Left lung (tissue), 10 donors: ENCODE data around the gene ATP6V0E1. TPM values are rescaled to one million over a fixed set of nuclear protein-coding genes. Genes with fewer than 3 reads are reported as not detected.
A peak's percentile ranks its signal among the peaks of the same experiment; 100 is the strongest.

Source experiments
- ATAC-seq: fragments of 200-7000 bp; cut with Tn5 transposase; one replicate; pipeline ENCODE4 v1.9.1; 2020; ENCODE audit warnings: moderate library complexity
- DNase-seq, 4 donors: peaks; one replicate each; pipeline ENCODE4 v3.0.0-alpha.2; 2013 to 2020
- H3K27ac ChIP-seq, 2 donors: fragments of 200-600 bp; sonication (generic) in 1 of 2; one replicate each; pipeline versions ENCODE4 v1.5.0 to v1.8.0; 2020 to 2021
- H3K27me3 ChIP-seq, 2 donors: fragments of 200-600 bp; sonication (generic) in 1 of 2; one replicate each; pipeline versions ENCODE4 v1.5.0 to v1.8.0; 2020 to 2021
- H3K36me3 ChIP-seq, 2 donors: fragments of 200-600 bp; sonication (generic) in 1 of 2; one replicate each; pipeline versions ENCODE4 v1.5.0 to v1.8.0; 2020 to 2021
- H3K4me1 ChIP-seq, 2 donors: fragments of 200-600 bp; one replicate each; pipeline ENCODE4 v1.8.0; 2021
- H3K4me3 ChIP-seq, 2 donors: fragments of 200-600 bp; sonication (generic) in 1 of 2; one replicate each; pipeline versions ENCODE4 v1.5.0 to v1.8.0; 2020 to 2021; ENCODE audit warnings: mild to moderate bottlenecking in 1 of 2
- H3K9me3 ChIP-seq, 2 donors: fragments of 200-600 bp; sonication (generic) in 1 of 2; one replicate each; pipeline versions ENCODE4 v1.5.0 to v1.8.0; 2020 to 2021
- intact Hi-C, 2 donors: fragments of 100-400 bp; cut with DNase I; formaldehyde crosslinking; loops; one replicate each; pipeline versions ENCODE4 v1.11.2 to v1.14.2; 2022
- polyA plus RNA-seq, 6 donors: library from polyadenylated mRNA; unstranded; fragments of 120-200 nt; gene quantifications; one replicate each; pipeline ENCODE4 v1.2.1, GENCODE V29; 2013; ENCODE audit not compliant: insufficient read length in 6 of 6
- total RNA-seq, 2 donors: library from RNA; stranded (reverse); fragmentation: NEBNext Ultra II Directional; extraction: Animal tissue kit (Norgen Biotek cat#: 25700); gene quantifications; one replicate each; pipeline ENCODE4 v1.2.1, GENCODE V29; 2021
- TF ChIP-seq, protein P1 (sequence below), 2 donors: fragments of 200-600 bp; sonication (generic) in 1 of 2; IDR thresholded peaks; one replicate each; pipeline versions ENCODE4 v1.5.0 to v1.8.0; 2021; ENCODE audit warnings: antibody characterized with exemption in 2 of 2
- donor health status: DM: no; HTN: yes; CAD: no.
- donor health status: DM: no; HTN: no; CAD: no.

ATP6V0E1 gene
- total and polyA plus RNA-seq, 8 donors = 132 to 385 (median 159) TPM

DNA sequence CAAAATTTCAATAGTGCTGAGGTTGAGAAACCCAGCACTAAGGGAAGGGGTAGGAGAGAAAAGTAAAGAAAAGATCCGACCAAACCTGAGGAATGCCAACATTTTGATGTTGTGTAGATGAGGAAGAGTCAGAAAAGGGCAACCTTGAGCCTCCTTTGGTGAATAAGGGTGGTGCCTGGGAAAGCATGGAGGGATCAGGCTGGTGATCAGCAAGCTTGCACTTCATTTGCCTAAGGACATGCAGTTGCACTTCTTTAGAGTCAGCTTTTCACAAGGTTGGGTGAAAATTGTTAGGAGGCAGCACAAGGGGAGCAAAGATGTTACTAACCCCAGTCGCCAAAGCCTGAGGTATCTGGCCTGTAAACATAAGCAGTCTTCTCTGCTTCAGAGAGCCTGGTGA lies 20.4 kb downstream of the ATP6V0E1 start:
- Histone ChIP-seq H3K4me3 (no peak overlapping the region), H3K4me1 (peaks cover 3 to 53% of the 10 kb centered on the region in 2 donors), H3K36me3 (peaks cover 0 to 8% of the 10 kb centered on the region in 2 donors), H3K27me3 (no peaks in the 10 kb centered on the region), H3K27ac (no peak overlapping the region), H3K9me3 (no peaks in the 10 kb centered on the region)
- DNase-seq (no peak), ATAC-seq (no peak)
- intact Hi-C loops = no loop called here
- TF ChIP-seq, protein P1, sequence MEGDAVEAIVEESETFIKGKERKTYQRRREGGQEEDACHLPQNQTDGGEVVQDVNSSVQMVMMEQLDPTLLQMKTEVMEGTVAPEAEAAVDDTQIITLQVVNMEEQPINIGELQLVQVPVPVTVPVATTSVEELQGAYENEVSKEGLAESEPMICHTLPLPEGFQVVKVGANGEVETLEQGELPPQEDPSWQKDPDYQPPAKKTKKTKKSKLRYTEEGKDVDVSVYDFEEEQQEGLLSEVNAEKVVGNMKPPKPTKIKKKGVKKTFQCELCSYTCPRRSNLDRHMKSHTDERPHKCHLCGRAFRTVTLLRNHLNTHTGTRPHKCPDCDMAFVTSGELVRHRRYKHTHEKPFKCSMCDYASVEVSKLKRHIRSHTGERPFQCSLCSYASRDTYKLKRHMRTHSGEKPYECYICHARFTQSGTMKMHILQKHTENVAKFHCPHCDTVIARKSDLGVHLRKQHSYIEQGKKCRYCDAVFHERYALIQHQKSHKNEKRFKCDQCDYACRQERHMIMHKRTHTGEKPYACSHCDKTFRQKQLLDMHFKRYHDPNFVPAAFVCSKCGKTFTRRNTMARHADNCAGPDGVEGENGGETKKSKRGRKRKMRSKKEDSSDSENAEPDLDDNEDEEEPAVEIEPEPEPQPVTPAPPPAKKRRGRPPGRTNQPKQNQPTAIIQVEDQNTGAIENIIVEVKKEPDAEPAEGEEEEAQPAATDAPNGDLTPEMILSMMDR (IDR thresholded peaks at IDR 0.05) = no peak

DNA sequence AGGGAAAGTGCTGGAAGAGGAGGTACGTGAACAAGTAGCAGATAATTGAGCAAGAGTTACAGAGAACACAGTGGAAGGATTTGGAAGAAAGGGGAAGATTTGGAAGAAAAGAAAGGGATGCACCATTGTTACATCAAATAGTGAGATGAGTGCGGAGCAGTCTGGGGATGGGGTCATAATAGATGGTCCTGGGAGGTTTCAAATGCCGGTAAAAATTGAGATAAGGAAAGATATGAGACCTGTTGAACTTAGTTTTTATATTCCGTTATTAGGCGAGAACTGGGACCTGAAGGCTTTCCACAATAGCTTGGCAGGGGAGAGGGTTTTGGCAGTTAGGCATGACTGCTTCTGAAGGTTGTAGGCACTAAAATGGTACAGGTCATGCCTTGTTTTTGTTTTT lies 20.9 kb downstream of the ATP6V0E1 start:
- peaks cover 3 to 53% of the 10 kb centered on the region in 2 donors for H3K4me1 ChIP-seq
- DNase-seq = no peak

DNA sequence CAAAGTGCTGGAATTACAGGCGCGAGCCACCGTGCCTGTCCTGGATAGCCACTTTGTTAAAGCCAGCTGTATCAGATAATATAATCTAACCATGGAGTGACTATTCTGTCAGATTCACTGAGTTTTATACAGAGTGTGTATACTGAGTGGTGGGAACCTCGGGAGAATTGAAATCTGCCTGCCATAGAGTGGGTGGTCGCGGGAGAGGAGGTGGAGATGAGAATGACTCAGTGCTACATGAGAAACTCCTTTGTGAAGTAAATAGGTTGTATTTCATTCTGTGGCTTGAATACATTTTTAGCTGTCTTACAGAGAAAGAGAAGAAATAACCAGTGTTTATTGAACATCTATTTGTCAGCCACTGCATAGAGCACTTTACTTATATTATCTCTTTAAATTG lies 26.4 kb downstream of the ATP6V0E1 start:
- TF ChIP-seq, protein P1 (IDR thresholded peaks at IDR 0.05) = no peak
- Histone ChIP-seq H3K9me3 (no peaks in the 10 kb centered on the region), H3K27me3 (no peaks in the 10 kb centered on the region), H3K27ac (peak overlapping the region; percentile 64 to 84), H3K36me3 (no peaks in the 10 kb centered on the region), H3K4me3 (no peak overlapping the region), H3K4me1 (peaks cover 0 to 78% of the 10 kb centered on the region in 2 donors)
- DNase-seq = no peak
- intact Hi-C loops = no loop called here
- no peak for ATAC-seq

More for the DNA sequence above, 20.9 kb downstream of the ATP6V0E1 start:
- Histone ChIP-seq H3K36me3 (peaks cover 0 to 8% of the 10 kb centered on the region in 2 donors), H3K27ac (no peak overlapping the region), H3K9me3 (no peaks in the 10 kb centered on the region), H3K27me3 (no peaks in the 10 kb centered on the region), H3K4me3 (no peak overlapping the region)
- no peak for ATAC-seq
- TF ChIP-seq, protein P1 (IDR thresholded peaks at IDR 0.05) = no peak
- intact Hi-C loops = no loop called here

DNA sequence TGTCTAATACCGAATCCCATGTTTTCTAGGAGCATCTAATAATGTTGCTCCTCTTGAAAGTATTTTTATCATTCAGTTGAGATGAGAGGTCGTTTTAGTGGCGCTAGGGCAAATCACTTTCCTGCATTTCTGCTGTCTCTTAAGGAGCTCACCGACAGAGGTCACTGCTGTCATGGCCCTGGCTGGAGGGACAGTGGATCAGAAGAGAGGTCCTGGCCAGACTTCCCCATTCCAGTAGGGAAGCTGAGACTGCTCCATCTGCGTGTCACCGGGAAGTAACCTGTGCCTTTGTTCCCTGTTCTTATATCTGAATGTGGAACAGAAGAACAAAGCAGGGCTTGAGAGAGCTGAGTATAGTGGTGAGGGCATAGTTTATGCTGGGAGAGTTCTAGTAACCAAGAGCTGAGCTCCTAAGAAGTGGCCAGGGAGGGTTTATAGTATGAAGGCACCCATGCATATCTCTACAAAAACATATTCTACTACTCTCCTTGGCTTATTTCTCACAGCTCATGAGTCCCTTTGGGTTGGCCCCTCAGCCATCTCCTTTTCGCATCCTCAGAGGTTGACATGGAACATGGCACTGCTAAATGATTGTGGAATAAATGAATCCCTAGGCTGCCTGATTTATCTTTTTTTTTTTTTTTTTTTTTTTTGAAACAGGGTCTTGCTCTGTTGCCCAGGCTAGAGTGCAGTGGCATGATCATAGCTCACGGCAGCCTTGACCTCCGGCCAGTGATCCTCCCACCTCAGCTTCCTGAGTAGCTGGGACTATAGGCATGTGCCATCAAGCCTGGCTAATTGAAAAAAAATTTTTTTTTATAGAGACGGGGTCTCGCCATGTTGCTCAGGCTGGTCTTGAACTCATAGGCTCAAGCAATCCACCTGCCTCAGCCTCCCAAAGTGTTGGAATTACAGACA lies 27.2 kb downstream of the ATP6V0E1 start:
- peaks cover 2 to 86% of the 10 kb centered on the region in 2 donors for H3K4me1 ChIP-seq
- ATAC-seq (peak; percentile 87), DNase-seq (peak in 1 of 4 donors; percentile 80)
- TF ChIP-seq, protein P1 (IDR thresholded peaks at IDR 0.05) = peak; percentile 42 to 45
- intact Hi-C loops = no loop called here
- H3K27me3 ChIP-seq = no peaks in the 10 kb centered on the region
- H3K4me3 ChIP-seq = no peak overlapping the region
- peak overlapping the region; percentile 64 to 84 for H3K27ac ChIP-seq
- H3K9me3 ChIP-seq = no peaks in the 10 kb centered on the region
- no peaks in the 10 kb centered on the region for H3K36me3 ChIP-seq

DNA sequence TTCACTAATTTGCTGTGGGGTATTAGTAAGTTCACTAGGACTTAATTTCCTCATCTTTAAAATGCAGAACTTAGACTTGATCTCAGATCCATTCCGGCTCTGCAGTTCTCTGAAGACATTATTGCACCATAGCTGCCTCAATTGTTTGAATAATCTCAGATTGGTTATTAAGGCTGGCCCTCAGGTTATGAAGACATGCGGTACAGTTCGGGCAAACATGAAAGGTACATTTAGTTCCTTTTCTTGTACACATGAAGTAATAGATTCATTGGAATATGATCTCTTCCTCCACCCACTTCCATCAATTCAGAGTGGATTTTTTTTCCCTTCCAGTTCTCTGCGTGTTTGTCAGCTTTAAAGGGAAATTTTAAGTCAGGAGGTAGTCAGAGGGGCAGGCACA lies 28.0 kb downstream of the ATP6V0E1 start:
- intact Hi-C loops = no loop called here
- Histone ChIP-seq H3K4me3 (no peak overlapping the region), H3K4me1 (peaks cover 8 to 93% of the 10 kb centered on the region in 2 donors), H3K36me3 (no peaks in the 10 kb centered on the region), H3K27ac (peak overlapping the region; percentile 64 to 84), H3K27me3 (no peaks in the 10 kb centered on the region), H3K9me3 (no peaks in the 10 kb centered on the region)
- TF ChIP-seq, protein P1 (IDR thresholded peaks at IDR 0.05) = no peak
- peak; percentile 59 for ATAC-seq
- no peak for DNase-seq
